ENCODE measurements around the gene RPS6KA2.

- no peak for TF ChIP-seq POLR2A (IDR thresholded peaks at IDR 0.05)
- TF ChIP-seq CTCF (IDR thresholded peaks at IDR 0.05): no peak
Observed at GRCh38 chr6:166435574-166435973, 191.5 kb downstream of the RPS6KA2 start.

Measured in Peyer's patch (tissue), 4 donors.